HG02840 (cell line): ENCODE results near the gene ARHGDIB.
A peak's percentile ranks its signal among the peaks of the same experiment; 100 is the strongest.

Experiments used
- ATAC-seq: cut with Tn5 transposase; IDR thresholded peaks from one replicate; pipeline ENCODE4 v1.9.1; 2021; ENCODE audit warnings: mild to moderate bottlenecking, moderate library complexity, moderate number of reproducible peaks; ENCODE audit not compliant: unreplicated experiment, low FRiP score

ARHGDIB gene

DNA sequence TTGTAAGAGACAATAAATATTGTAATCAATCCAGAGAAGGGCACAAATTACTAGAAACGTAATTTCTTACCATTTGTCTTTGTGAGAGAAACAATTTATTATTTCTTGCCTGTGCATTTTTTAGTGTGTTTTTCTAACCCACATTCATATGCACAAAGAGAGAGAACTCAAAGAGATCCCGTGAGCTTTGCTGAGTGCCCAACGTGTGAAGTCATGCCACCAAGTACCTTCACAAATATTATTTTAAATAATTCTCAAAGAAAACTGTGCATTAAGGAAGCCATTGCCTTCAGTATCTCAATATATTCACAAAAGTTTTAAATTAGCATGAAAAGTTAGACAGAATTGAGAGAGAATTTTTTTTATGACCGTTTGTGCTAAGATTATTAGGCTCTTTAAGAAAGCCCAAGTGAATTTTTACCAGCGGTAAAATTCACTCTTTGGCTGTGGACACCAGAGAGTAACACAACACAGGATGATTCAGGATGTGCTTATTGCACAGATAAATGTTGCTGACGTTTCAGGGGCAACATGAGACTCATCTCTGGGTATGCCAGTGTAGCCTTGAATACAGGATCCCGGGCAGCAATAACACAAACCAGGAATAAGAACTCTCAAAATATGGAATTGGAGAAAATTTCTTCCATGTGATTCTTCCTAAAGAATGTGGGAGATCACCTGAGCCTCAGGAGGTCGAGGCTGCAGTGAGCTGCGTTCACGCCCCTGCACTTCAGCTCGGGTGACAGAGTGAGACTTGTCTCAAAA is 2.9 kb downstream of the ARHGDIB start:
- no peak for ATAC-seq

DNA sequence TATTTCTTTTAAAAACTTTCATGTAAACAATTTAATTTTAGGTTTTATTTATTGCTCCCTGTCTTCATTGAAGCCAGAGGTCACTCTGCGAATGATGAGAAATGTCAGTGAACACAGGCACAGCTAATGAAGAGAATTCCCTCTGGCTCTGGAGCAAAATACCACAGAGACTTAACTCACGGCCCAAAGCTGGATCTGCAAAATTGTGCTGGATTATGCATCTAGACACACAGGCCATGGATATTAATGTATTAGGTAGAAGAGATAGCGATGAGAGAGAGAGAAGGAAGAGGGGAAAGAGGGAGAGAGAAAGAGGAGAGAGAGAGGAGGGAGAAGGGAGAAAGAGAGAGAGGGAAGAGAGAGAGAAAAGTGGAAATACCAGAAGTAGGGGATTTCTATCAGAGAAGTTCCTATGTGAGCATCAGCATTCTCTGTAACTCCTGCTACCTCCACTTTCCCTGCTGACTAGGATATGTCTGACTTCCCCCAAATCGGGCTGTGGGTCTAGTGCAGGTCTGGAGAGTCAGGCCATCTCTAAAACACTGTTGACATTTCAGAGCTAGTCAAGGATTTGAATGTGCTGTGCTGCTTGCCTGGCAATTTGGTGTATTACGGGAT is 3.7 kb downstream of the ARHGDIB start:
- no peak for ATAC-seq

DNA sequence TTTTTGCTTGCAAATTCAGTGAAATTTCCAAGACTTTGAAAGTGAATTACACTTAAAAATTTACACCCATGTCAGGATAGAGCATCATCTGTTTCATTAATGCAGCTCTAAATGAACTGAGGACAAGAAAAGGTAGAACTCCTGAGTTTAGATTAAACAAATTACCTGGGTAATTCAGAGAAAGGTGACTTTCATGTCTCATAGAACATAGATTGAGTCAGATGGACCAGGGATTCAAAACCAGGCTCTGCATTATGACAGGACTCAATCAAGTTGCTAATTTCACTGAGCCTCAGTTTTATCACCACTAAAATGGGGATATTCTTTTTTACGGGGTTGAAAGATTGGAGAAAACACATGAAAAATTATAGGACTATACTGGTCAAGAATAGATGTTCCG is 4.5 kb downstream of the ARHGDIB start:
- ATAC-seq: no peak

DNA sequence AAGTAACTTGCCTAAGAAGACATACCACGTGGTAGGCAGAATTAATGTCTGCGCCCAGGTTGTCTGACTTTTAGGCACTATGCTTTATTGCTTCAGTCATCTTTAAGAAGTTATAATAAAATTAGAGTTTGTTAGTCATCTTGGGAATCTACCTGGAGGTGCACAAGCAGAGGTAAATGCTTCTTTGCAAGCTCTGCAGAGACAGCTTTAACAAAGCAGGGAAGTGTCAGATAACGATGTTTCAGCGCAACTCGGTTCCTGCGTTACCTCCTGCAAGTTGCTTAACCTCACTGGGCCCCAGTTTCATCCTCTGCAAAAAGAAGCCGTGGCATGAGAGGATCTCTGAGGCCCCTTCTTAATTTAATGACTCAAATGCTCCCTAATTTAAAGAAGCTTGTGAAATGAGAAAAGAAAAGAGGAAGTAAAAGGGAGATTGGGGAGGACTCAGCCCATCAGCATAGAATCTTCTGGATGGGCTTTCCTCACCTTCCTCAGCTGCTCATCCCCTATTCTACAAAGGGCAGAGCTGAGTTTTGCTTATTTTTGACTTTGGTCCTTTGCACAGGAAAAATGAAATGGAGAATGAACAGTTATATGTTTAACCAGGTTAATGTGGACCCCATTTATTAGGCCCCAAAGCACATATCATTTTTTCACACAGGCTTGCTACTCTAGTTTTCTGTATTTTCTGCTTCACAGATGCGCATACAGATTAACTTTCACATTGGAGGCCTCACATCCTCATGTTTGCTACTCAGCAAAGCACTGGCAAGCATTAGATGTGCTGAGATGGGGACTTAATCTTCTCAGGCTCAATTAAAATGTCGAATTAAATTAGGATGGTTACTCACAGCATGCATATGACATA is 5.1 kb downstream of the ARHGDIB start:
- ATAC-seq: peak; percentile 33

DNA sequence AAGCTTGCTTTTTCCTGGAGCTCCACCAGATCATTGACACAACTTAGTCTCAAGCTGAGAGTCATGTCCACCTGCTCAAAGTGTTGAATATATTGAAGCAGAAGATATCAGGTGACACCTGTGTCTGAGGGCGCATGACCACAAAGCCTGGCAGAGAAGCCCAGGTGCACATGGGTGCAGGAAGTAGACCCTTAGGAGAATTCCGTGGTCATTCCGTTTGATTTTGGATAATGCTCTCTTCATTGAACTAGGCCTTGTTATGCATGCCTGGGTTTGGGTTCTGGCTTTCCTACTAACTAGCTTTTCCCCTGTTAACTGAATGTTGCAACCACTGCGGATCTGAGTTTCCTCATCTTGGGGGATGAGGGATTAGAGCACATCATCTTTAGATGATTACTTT is 7.1 kb downstream of the ARHGDIB start:
- ATAC-seq: no peak

DNA sequence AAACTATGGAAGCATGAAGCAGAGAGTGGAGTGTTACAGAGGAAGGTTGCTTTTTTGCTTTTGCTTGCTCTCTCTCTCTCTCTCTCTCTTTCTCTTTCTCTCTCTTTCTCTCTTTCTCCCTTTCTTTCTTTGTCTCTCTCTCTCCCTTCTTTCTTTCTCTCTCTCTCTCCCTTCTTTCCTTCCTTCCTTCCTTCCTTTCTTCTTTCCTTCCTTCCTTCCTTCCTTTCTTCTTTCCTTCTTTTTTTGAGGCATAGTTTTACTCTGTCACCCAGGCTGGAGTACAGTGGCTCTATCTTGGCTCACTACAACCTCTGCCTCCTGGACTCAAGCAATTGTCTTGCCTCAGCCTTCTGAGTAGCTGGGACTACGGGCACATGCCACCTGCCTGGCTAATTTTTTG is 7.6 kb downstream of the ARHGDIB start:
- no peak for ATAC-seq

DNA sequence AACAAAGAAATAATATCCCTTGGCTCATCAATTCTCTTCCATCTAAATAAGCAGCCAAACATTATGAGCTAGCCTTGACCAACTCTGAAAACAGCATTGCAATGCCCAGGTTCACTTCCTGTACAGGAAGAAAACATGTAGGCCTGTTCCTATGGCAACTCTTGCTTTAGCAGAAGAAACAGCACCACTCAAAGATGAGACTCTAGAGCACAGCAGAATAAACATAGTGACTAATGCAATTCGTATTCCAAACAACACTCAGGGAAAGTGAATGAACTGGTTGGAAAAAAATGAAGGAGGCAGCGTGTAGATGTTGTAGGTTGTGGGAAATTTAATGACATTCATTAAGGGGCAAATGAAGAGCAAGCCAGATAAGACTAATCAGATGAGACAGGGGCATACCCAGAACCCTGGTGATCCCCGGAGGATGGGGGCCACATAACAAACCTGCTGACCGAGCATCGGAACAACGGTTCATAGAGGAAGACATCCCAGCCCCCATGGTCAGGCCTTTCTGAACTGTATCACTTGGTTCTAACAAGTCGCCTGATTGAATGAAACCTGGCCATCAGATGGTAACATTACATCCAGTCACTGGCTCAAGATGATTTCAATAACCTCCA is 9.0 kb downstream of the ARHGDIB start:
- ATAC-seq: peak; percentile 50

DNA sequence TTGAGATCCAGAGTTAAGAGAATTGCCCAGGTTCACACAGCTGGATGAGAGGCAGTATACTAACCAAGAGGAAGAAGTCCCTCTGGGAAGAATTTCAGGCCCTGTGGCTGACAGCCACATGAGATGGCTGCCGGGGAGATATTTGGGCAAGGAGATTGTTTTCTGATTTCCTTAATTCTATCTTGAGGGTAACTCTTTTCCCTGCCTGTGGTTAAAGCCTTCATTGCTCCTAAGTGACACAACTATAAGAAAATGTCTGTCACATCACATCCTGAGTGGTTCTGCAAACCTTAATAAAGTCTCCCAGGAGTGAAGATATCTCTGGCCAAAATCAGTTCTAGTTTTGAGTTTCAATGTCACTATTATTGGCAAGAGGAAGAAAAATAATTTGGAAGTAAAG is 9.6 kb downstream of the ARHGDIB start:
- no peak for ATAC-seq

DNA sequence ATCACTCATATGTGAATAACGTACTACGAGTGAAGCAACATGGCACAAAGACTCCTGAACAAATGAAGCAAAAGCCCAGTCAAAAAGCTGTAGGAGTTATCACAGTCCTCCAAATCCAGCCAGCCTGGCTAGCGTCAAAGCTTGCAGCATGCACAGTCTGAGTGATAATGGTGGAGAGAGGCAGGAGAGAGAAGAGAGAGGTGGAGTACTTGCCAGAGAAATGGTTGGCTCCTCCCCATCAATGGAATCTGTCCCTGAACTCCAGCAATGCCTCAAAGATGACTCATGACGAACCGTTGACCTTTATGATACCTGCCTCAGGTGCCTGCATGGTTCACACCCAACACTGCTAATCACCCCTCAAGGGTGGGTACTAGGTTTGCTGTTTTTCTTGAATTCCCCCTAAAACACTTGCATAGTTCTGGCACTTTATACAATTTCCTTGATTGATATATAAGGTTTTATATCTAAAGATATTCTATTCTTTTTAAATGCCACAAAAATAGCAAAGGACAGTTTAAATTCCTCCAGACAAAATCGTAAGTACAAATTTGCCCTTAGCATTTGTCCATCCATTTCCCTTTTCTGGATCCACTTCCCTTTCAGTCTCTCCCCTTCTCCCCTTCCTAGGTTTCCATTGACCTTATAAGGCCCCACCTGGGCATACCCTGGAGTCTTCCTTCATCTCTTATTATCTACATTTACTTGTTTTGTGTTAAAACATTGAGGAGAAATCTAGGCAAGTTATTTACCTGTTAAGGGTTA is 10.2 kb downstream of the ARHGDIB start:
- no peak for ATAC-seq

DNA sequence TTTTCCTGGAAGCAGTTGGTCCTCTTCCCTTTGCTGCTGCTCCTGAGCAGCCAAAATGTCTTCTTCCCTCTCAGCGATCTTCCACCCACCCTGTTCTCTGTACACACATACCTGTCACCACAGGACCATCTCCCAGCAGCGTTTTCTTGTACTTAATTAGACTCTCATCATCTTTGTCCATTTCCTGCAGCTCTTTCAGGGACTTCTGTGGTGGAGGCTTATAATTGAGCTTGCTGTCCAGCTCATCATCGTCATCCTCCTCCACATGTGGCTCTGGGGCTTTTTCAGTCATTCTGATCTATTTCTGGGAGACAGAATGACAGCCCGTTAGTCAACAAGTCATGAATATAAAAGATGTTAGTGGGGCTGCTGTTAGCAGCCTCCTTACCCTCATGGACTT is 11.0 kb downstream of the ARHGDIB start:
- ATAC-seq: no peak

DNA sequence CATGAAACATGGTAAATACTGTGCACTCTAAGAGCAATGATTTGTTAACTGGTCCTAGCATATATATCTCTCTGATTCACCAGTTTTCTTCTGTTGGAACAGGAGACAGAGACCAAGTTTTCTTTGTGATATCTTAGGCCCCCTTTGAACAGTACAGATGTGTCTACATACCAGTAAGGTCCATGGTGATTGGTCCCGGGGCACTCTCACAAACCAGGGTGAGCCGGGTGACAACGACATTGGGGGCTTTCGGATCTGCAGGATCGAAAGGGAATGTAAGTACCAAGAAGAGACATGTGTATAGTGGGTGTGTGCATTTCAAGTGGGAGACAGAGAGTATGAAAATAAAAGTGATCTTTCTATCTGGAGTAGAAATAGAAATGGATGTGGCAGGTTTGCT is 11.8 kb downstream of the ARHGDIB start:
- ATAC-seq: no peak

DNA sequence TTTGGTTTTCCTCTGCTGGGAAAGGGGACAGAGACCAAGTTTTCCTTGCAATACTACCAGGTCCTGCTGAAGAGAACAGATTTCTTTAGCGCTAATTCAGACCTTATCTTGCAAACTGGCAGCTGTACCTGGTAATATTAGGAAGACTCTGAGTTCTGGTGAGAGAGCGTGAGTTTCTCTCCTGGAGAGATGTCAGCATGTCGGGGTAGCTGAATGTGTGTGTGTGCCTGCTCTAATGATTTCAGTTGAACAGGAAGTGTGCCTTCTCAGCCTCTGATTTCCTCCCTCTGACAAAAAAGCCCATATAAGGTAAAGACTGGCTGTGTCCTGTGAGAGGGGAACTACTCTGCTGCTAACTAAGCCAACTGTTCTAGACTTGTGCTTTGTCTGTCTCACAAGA is 12.7 kb downstream of the ARHGDIB start:
- ATAC-seq: peak; percentile 93

DNA sequence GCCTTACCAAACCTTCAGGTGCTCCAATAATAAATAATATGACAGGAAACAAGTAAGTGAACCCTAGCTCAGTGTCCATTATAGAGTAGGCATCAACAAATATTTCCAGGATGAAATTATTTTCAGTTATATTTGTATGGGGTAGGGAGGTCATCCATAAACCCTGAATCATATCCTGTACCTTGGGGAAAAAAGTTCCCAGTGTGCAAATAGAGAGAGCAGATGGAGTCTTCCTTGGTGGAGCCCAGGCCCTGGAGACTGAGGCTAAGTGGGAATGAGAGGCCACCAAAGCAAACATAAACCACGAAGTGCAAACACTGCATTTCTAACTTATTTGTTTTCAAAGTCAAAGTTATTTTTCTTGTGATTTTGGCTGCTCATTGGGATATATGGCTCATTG is 14.5 kb downstream of the ARHGDIB start:
- no peak for ATAC-seq

DNA sequence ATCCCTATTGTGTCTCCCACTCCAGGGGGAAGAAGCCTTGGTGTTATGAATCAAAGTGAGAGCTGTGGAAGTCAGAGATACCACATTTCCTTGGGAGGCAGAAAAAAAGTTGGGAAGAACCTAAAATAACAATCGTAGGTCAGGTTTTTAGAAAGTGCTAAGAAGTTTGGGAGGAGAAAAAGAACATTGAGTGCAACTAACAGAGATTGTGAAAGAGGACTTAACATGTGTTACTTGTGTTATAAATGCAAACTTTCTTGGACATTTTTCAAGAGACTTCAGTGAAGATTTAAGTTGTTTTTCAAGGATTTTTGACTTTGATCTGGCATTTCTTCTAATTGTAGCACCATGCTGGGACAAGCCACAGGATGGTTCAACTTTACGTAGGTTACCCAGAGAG is 15.2 kb downstream of the ARHGDIB start:
- ATAC-seq: no peak

DNA sequence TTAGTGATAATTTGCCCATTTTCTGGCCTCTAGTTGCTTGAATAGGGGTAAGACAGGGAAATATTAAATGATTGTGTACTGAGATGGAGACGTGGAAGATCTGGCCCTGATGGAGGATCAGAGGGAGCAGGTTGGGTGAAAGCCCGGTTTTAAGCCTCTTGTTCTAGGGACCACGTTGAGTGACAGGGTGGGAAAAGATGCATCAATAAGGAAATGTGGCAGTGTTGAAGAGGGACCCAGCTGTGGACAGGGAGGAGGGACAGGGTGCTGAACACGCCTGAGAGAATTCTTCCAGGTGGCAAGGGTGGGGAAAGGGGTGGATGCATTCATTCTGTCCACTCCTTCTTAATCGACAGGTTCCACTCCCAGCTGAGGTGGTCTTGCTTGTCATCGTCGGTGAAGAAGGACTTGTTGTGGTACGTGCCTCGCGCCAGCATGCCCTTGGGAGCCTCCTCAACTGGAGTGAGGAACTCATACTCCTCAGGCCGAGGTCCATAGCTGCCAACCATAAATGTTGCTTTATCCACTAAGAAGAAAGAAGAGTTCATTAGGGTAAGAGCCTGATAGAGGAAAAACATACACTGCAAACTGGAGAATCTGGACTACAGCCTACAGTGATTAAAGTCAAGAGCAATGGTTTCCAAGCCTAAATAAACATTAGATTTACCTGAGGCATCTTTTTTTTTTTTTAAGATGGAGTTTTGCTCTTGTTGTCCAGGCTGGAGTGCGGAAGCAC is 19.0 kb downstream of the ARHGDIB start:
- no peak for ATAC-seq

DNA sequence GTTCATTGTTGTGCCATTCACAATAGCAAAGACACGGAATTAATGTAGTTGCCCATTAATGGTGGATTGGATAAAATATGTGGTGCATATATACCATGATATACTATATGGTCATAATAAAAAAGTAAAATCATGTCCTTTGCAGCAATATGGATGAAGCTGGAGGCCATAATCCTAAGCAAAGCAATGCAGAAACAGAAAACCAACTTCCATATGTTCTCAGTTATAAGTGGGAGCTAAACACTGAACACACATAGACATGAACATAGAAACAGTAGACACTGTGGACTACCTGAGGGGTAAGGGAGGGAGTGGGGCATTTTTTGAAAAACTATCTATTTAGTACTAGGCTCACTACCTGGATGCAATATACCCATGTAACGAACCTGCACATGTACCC is 20.0 kb downstream of the ARHGDIB start:
- no peak for ATAC-seq

DNA sequence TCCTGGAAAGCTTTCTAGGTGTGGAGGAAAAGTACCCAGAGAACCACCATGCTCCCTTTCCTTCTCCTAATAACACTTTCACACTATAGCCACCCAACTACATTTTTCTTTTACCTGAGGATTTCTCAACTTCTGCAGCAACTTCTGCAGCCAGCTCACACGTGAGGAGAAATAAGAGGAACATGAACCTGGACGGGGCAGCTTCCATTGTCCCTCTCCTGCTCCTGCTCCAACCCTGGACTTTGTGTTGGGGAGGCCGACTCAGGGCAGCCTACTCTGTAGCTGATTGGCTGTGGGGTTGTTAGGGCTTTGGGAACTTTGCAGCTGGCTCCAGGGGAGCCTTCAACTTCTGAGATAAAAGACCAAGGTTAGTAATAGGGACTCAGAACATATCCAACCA is 23.1 kb downstream of the ARHGDIB start, which contains the start of gene ERP27:
TSS of gene ERP27 (minus strand) at position 237 of the 400 bp plus-strand sequence. CDS start at position 208, 29 bp downstream.
- no peak for ATAC-seq

DNA sequence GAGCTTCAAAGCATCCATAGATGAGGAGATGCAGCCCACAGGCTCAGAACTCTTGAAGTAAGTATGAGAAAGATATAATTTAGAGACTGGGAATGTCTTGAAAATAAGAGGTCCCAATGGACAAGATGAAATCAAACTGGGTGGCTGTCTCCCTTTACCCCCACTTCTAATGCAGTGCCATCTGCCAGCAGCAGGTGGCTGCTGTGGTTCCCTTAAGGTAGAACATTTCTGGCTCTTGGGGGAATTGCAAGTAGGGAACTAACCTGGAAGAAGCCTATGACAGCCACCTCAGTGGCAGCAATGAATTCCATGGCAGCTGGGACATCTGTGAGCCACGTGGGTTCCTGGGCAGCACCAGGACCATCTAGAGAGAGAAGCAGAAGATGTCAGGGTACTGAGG is 23.7 kb downstream of the ARHGDIB start:
- no peak for ATAC-seq

DNA sequence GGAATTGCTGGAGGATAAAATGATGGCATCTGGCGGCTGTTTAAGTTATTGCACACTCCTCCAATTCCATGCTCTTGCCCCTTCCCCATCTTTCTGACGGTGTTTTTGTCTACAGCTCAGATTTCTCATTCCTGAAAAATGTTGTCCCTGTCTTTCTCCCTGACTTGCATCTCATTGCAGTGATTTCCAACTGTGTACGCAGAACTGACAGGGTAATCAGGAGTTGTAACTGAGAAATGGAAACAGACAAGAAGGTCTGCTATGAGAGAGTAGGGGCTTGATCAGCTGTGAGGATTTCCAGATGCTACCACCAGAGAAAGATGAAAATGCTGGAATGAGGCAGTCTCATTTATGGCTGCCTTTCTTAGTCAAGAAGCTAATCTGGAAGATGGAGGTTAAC is 24.4 kb downstream of the ARHGDIB start:
- no peak for ATAC-seq
